T-cell (primary cell): Measurements from ENCODE around the gene ARAF. TPM values are rescaled to one million over a fixed set of nuclear protein-coding genes. Genes with fewer than 3 reads are reported as not detected.

Experiments
- ATAC-seq, 4 experiments: fragments of 200-7000 bp in 3 of 4; fragments of 150-1000 bp in 1 of 4; cut with Tn5 transposase; replicated peaks in 1 of 4; 1 replicate in 3 of 4; 2 replicates in 1 of 4; pipeline ENCODE4 v1.10.0; 2021; ENCODE audit warnings: moderate library complexity in 3 of 4, mild to moderate bottlenecking in 2 of 4, moderate number of reproducible peaks in 1 of 4
- CTCF ChIA-PET, 2 donors: fragments of 300-600 bp; sonication (Branson Sonifier 250); formaldehyde crosslinking; loops; one replicate each; lab custom pipeline; 2022; ENCODE audit warnings: antibody characterized with exemption in 2 of 2; lab: Charles Lee
- POLR2A ChIA-PET, 2 donors: fragments of 300-600 bp; sonication (Branson Sonifier 250); formaldehyde crosslinking; loops; one replicate each; lab custom pipeline; 2022; ENCODE audit warnings: antibody characterized with exemption in 2 of 2; lab: Charles Lee
- DNase-seq, 35 experiments: peaks; one replicate each; pipeline versions ENCODE4 v3.0.0 to v3.0.0-alpha.2; 2013 to 2023
- H3K27ac ChIP-seq: one replicate; pipeline ENCODE4 v1.5.1; 2013; ENCODE audit warnings: low read length
- H3K27me3 ChIP-seq, 2 experiments: replicated peaks in 1 of 2; 1 replicate in 1 of 2; 2 replicates in 1 of 2; pipeline versions ENCODE4 v1.6.1 to v1.7.0; 2013; ENCODE audit warnings: low read length in 1 of 2, mixed read lengths in 1 of 2; ENCODE audit not compliant: control insufficient read depth in 2 of 2, insufficient read depth in 2 of 2; ENCODE audit errors: extremely low read depth in 1 of 2
- H3K36me3 ChIP-seq, 2 donors: 1 replicate in 1 of 2; 2 replicates in 1 of 2; pipeline versions ENCODE4 v1.6.1 to v1.7.0; 2013; ENCODE audit warnings: low read length in 1 of 2; ENCODE audit not compliant: control insufficient read depth in 2 of 2, insufficient read depth in 1 of 2; ENCODE audit errors: extremely low read depth in 1 of 2
- H3K4me1 ChIP-seq, 2 experiments: 1 replicate in 1 of 2; 2 replicates in 1 of 2; pipeline versions ENCODE4 v1.6.1 to v1.7.0; 2013; ENCODE audit warnings: low read length in 2 of 2, mixed read lengths in 1 of 2; ENCODE audit not compliant: insufficient read depth in 2 of 2, control insufficient read depth in 1 of 2; ENCODE audit errors: extremely low read depth in 1 of 2
- H3K4me3 ChIP-seq, 2 donors: 1 replicate in 1 of 2; 2 replicates in 1 of 2; pipeline versions ENCODE4 v1.5.1 to v1.7.0; 2013; ENCODE audit warnings: mild to moderate bottlenecking in 2 of 2, low read length in 1 of 2, moderate library complexity in 1 of 2; ENCODE audit not compliant: control insufficient read depth in 1 of 2; ENCODE audit errors: extremely low read depth in 1 of 2
- H3K9me3 ChIP-seq: 2 replicates; pipeline ENCODE4 v1.7.0; 2013
- H3K27ac Mint-ChIP-seq, 2 donors: one replicate each; pipeline ENCODE4 v1.8.0; 2020 to 2021; ENCODE audit warnings: mild to moderate bottlenecking in 2 of 2, mixed read lengths in 2 of 2
- H3K27me3 Mint-ChIP-seq, 2 donors: one replicate each; pipeline ENCODE4 v1.8.0; 2021 to 2022; ENCODE audit warnings: mixed read lengths in 2 of 2
- H3K36me3 Mint-ChIP-seq: one replicate; pipeline ENCODE4 v1.8.0; 2021; ENCODE audit warnings: mixed read lengths
- H3K4me1 Mint-ChIP-seq, 3 donors: one replicate each; pipeline ENCODE4 v1.8.0; 2020 to 2022; ENCODE audit warnings: mixed read lengths in 3 of 3, mild to moderate bottlenecking in 1 of 3
- H3K4me3 Mint-ChIP-seq, 3 donors: one replicate each; pipeline ENCODE4 v1.8.0; 2020 to 2022; ENCODE audit warnings: mild to moderate bottlenecking in 3 of 3, mixed read lengths in 3 of 3, moderate library complexity in 3 of 3
- H3K9me3 Mint-ChIP-seq, 3 donors: one replicate each; pipeline ENCODE4 v1.8.0; 2020 to 2022; ENCODE audit warnings: mixed read lengths in 3 of 3
- WGBS: methylation state at CpG from one replicate; pipeline ENCODE4 v1.1.5; 2013; ENCODE audit warnings: missing lambda C conversion rate; ENCODE audit not compliant: insufficient coverage; 5-methylcytosine and 5-hydroxymethylcytosine counted together
- total RNA-seq, 35 experiments: library from RNA in 6 of 35; stranded (reverse) in 6 of 35; fragments of 120-200 nt in 1 of 35; gene quantifications; one replicate each; pipeline versions ENCODE4 v1.2.1 to v1.2.4 and lab custom pipeline; 2013 to 2026

The ARAF gene
- total RNA-seq, 5 donors from 2014 or later (not counting 1 experiment from before 2014, with no cell fraction given), result 113 to 138 (median 122) TPM

DNA sequence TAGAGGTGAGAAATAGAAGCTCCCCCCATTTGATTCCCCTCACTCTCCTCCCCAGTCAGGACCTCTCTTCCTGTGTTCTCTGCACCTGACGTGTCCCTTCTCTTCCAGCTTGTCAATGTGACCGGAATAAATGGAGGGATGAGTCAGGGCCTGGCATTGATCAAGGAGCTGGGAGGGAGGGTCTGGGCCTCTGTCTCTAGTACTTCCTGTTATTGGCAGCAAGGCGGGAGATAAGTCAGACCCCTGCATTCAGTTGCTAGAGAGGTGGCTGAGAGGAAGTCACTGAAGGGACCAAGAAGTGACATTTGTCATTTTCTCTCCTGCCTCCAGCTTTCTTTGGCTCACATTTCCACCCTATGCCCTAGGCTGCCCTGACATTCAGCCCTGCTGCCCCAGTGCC is 42.9 kb upstream of the ARAF start:
- ATAC-seq (no peak), DNase-seq (no peak)
- Histone ChIP-seq H3K4me3 (no peak overlapping the region), H3K27me3 (no peaks in the 10 kb centered on the region), H3K9me3 (no peaks in the 10 kb centered on the region), H3K36me3 (no peaks in the 10 kb centered on the region), H3K4me1 (peaks cover 0 to 3% of the 10 kb centered on the region in 2 experiments), H3K27ac (no peak overlapping the region)
- POLR2A ChIA-PET, result interaction anchor here in 1 of 2 donors (0.6 kb wide), 1 partner anchor 121 kb away, joined by 5 read pairs; no protein-coding TSS in a partner anchor
- Mint-ChIP-seq H3K36me3 (no peaks in the 10 kb centered on the region), H3K9me3 (peaks cover 0 to 2% (median 0%) of the 10 kb centered on the region in 3 donors), H3K27ac (no peak overlapping the region), H3K4me3 (no peak overlapping the region), H3K27me3 (peaks cover 3 to 14% of the 10 kb centered on the region in 2 donors), H3K4me1 (peaks cover 8 to 17% (median 10%) of the 10 kb centered on the region in 3 donors)
- WGBS, result no CpG with 5 or more reads among the region's 3 CpGs
- CTCF ChIA-PET, result no interaction called here

DNA sequence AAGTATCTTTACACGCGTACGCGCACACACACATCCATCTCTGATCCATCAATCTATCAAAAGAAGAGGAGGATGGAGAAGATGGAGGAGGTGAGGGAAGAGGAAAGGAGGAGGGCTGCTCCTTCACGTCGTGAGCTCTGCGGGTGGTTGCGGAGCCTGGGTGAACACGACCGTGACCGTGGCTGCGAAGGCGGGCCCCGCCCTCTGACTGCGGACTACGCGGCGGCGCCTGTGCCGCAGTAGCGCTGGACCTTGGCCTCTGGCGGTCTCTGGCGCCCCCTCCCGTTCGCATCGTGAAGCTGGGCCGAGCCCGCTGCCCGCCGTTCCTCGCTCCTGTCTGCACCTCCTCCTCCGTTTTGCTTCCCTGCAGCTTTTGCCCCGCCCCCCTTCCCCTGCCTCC is 37.7 kb upstream of the ARAF start:
- DNase-seq (peak; percentile 14 to 86 (median 64)), ATAC-seq (peak; percentile 96 to 99 (median 98))
- Mint-ChIP-seq H3K27me3 (no peaks in the 10 kb centered on the region), H3K4me3 (peak overlapping the region; percentile 62 to 72 (median 71)), H3K36me3 (no peaks in the 10 kb centered on the region), H3K4me1 (peaks cover 0 to 4% (median 4%) of the 10 kb centered on the region in 3 donors), H3K27ac (no peak overlapping the region), H3K9me3 (peaks cover 0 to 2% (median 0%) of the 10 kb centered on the region in 3 donors)
- Histone ChIP-seq H3K9me3 (no peaks in the 10 kb centered on the region), H3K27me3 (peaks cover 0 to 5% of the 10 kb centered on the region in 2 experiments), H3K36me3 (no peaks in the 10 kb centered on the region), H3K4me3 (peak overlapping the region in 1 of 2 donors; percentile 53), H3K4me1 (peaks cover 0 to 7% of the 10 kb centered on the region in 2 experiments), H3K27ac (no peak overlapping the region)
- ChIA-PET POLR2A (interaction anchor here in 1 of 2 donors (0.6 kb wide), 1 partner anchor 1556 kb away, joined by 3 read pairs; the partner anchor contains the start of gene WDR45), CTCF (interaction anchor here (0.8 to 1.4 kb wide), 8 partner anchors 26 to 333 kb away, joined by 3 to 6 read pairs (median 4); no protein-coding TSS in a partner anchor)
- 0% methylated on average over 5 of the region's 33 CpGs for WGBS

DNA sequence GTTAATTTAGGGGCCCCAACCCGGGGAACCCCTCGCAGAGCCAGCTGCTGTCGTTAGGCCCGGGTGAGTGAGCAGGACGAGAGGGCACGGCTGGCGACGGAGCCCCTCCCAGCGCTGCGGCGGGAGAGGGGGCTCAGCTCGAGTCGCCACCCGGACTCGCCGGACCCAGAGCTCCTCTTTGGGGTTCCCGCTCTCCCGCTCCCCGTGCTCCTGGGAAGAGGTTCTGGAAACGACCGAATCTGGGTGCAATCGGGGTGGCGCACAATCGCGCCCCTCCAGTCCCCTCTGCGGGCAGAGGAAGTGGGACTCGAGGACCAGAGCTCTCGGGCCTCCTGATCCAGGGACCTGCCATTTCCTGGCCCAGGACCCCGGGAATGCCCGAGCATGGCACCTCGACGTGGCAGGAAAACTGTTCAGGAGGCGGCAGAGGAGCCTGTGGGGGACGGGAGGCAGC is 37.3 kb upstream of the ARAF start:
- H3K36me3 ChIP-seq, result no peaks in the 10 kb centered on the region
- DNase-seq (no peak), ATAC-seq (peak in 2 of 4 experiments; percentile 48 to 50)
- no peak overlapping the region for H3K27ac ChIP-seq
- H3K9me3 ChIP-seq, result no peaks in the 10 kb centered on the region
- H3K9me3 Mint-ChIP-seq, result peaks cover 0 to 2% (median 0%) of the 10 kb centered on the region in 3 donors
- H3K4me1 Mint-ChIP-seq, result peaks cover 0 to 4% (median 4%) of the 10 kb centered on the region in 3 donors
- peak overlapping the region; percentile 62 to 72 (median 71) for H3K4me3 Mint-ChIP-seq
- no peaks in the 10 kb centered on the region for H3K36me3 Mint-ChIP-seq
- H3K27me3 Mint-ChIP-seq, result no peaks in the 10 kb centered on the region
- H3K27me3 ChIP-seq, result peaks cover 0 to 5% of the 10 kb centered on the region in 2 experiments
- H3K4me1 ChIP-seq, result peaks cover 0 to 7% of the 10 kb centered on the region in 2 experiments
- WGBS, result 3% methylated on average over 14 of the region's 34 CpGs
- no peak overlapping the region for H3K27ac Mint-ChIP-seq
- CTCF ChIA-PET, result interaction anchor here (0.8 to 1.4 kb wide), 7 partner anchors 26 to 333 kb away, joined by 3 to 6 read pairs (median 4); no protein-coding TSS in a partner anchor
- peak overlapping the region; percentile 53 to 56 for H3K4me3 ChIP-seq
- POLR2A ChIA-PET, result interaction anchor here in 1 of 2 donors (0.6 kb wide), 1 partner anchor 1556 kb away, joined by 3 read pairs; the partner anchor contains the start of gene WDR45

DNA sequence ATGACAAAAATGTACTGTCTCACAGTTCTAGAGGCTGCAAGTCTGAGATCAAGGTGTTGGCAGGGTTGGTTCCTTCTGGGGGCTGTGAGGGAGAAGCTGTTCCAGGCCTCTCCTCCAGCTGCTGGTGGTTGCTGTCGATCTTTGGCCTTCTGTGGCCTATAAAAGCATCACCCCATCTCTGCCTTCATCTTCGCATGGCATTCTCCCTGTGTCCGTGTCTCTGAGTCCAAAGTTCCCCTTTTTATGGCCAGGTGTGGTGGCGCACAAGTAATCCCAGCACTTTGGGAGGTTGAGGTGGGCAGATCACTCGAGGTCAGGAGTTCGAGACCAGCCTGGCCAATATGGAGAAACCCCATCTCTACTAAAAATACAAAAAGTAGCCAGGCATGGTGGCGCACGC is 31.5 kb upstream of the ARAF start:
- no peaks in the 10 kb centered on the region for H3K27me3 ChIP-seq
- no peaks in the 10 kb centered on the region for H3K36me3 ChIP-seq
- Mint-ChIP-seq H3K4me3 (no peak overlapping the region), H3K27ac (no peak overlapping the region), H3K9me3 (no peaks in the 10 kb centered on the region), H3K4me1 (no peaks in the 10 kb centered on the region), H3K27me3 (peaks cover 0 to 5% of the 10 kb centered on the region in 2 donors), H3K36me3 (no peaks in the 10 kb centered on the region)
- no peak overlapping the region for H3K4me3 ChIP-seq
- H3K4me1 ChIP-seq, result no peaks in the 10 kb centered on the region
- POLR2A ChIA-PET, result no interaction called here
- WGBS, result no CpG with 5 or more reads among the region's 8 CpGs
- no peak overlapping the region for H3K27ac ChIP-seq
- no peak for ATAC-seq
- CTCF ChIA-PET, result no interaction called here
- no peaks in the 10 kb centered on the region for H3K9me3 ChIP-seq
- DNase-seq, result no peak

DNA sequence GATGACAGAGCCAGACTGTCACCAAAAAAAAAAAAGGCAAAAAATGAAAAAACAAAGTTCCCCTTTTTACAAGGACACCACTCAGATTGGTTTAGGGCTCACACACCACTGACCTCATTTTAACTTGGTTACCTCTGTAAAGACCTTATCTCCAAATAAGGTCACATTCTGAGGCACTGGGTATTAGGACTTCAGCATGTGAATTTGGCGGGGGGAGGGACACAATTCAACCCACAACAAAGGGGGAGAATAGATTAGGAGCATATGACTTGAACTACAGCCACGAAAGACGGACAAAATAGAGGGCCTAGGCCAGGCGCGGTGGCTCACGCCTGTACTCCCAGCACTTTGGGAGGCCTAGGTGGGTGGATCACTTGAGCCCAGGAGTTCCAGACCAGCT is 31.0 kb upstream of the ARAF start:
- no peak overlapping the region for H3K4me3 ChIP-seq
- Mint-ChIP-seq H3K4me3 (no peak overlapping the region), H3K27ac (no peak overlapping the region), H3K27me3 (peaks cover 0 to 5% of the 10 kb centered on the region in 2 donors), H3K36me3 (no peaks in the 10 kb centered on the region), H3K9me3 (no peaks in the 10 kb centered on the region), H3K4me1 (no peaks in the 10 kb centered on the region)
- no peaks in the 10 kb centered on the region for H3K27me3 ChIP-seq
- no peak for DNase-seq
- ATAC-seq, result no peak
- ChIA-PET CTCF (no interaction called here), POLR2A (no interaction called here)
- H3K36me3 ChIP-seq, result no peaks in the 10 kb centered on the region
- H3K4me1 ChIP-seq, result no peaks in the 10 kb centered on the region
- no peak overlapping the region for H3K27ac ChIP-seq
- H3K9me3 ChIP-seq, result no peaks in the 10 kb centered on the region
- WGBS, result no CpG with 5 or more reads among the region's 6 CpGs

DNA sequence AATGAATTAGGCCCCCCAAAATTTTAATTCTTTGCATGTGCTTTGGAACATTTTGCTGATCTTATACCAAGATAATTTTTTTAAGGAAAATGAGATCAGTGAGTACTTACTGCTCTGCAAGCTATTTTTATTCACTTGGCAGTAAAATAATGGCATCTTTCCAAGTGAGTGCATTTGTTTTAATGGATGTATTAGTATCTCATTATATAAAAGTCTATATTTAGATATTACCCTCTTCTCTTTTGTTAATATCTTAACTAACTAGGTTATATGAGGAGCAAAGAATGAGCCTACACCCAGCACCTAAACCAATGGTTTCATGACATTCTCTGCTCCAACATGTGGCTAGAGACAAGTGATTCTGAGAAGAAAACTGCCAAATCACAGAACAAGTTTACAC is 21.1 kb upstream of the ARAF start:
- Mint-ChIP-seq H3K9me3 (no peaks in the 10 kb centered on the region), H3K4me3 (no peak overlapping the region), H3K27me3 (peaks cover 0 to 4% of the 10 kb centered on the region in 2 donors), H3K36me3 (no peaks in the 10 kb centered on the region), H3K4me1 (no peaks in the 10 kb centered on the region), H3K27ac (no peak overlapping the region)
- ChIA-PET POLR2A (no interaction called here), CTCF (no interaction called here)
- H3K4me1 ChIP-seq, result no peaks in the 10 kb centered on the region
- no peak overlapping the region for H3K4me3 ChIP-seq
- H3K9me3 ChIP-seq, result no peaks in the 10 kb centered on the region
- no peak for DNase-seq
- ATAC-seq, result no peak
- no peak overlapping the region for H3K27ac ChIP-seq
- no peaks in the 10 kb centered on the region for H3K36me3 ChIP-seq
- H3K27me3 ChIP-seq, result peaks cover 0 to 5% of the 10 kb centered on the region in 2 experiments
